ENCODE results near the gene RNFT2. TPM values are rescaled to one million over a fixed set of nuclear protein-coding genes. Genes with fewer than 3 reads are reported as not detected.

The RNFT2 gene
- total RNA-seq, 1 donor from 2014 or later = 8.7 TPM

- Mint-ChIP-seq H3K4me3 (no peak overlapping the region), H3K27me3 (no peaks in the 10 kb centered on the region), H3K9me3 (no peaks in the 10 kb centered on the region), H3K4me1 (peaks cover 19% of the 10 kb centered on the region), H3K27ac (no peak overlapping the region), H3K36me3 (ENCODE audit: low read depth) (peaks cover 83% of the 10 kb centered on the region)
- TF ChIP-seq CTCF (IDR thresholded peaks at IDR 0.05) = no peak
- ATAC-seq (ENCODE audit: low read depth) (no peak), DNase-seq (no peak)
- ChIA-PET CTCF (no interaction called here), POLR2A (no interaction called here)
- intact Hi-C loops (cut with micrococcal nuclease) = no loop called here
Measured at GRCh38 chr12:116719731-116720528, 18.2 kb upstream of the RNFT2 start.

- TF ChIP-seq CTCF (IDR thresholded peaks at IDR 0.05) = no peak
- Mint-ChIP-seq H3K4me1 (peaks cover 19% of the 10 kb centered on the region), H3K27me3 (no peaks in the 10 kb centered on the region), H3K36me3 (ENCODE audit: low read depth) (peaks cover 62% of the 10 kb centered on the region), H3K9me3 (no peaks in the 10 kb centered on the region), H3K4me3 (no peak overlapping the region), H3K27ac (no peak overlapping the region)
- DNase-seq (no peak), ATAC-seq (ENCODE audit: low read depth) (no peak)
- ChIA-PET POLR2A (no interaction called here), CTCF (interaction anchor here (0.6 kb wide), 1 partner anchor 14 kb away, joined by 3 read pairs; no protein-coding TSS in a partner anchor)
- intact Hi-C loops (cut with micrococcal nuclease) = no loop called here
Measured at GRCh38 chr12:116722245-116722644, 15.9 kb upstream of the RNFT2 start.

- Mint-ChIP-seq H3K9me3 (no peaks in the 10 kb centered on the region), H3K4me3 (no peak overlapping the region), H3K27ac (no peak overlapping the region), H3K4me1 (peaks cover 17% of the 10 kb centered on the region), H3K27me3 (no peaks in the 10 kb centered on the region), H3K36me3 (ENCODE audit: low read depth) (peaks cover 37% of the 10 kb centered on the region)
- DNase-seq (no peak), ATAC-seq (ENCODE audit: low read depth) (no peak)
- TF ChIP-seq CTCF (IDR thresholded peaks at IDR 0.05) = no peak
- intact Hi-C loops (cut with micrococcal nuclease) = no loop called here
- CTCF ChIA-PET = interaction anchor here (0.6 to 1.7 kb wide), 2 partner anchors 18 to 26 kb away, joined by 3 to 4 read pairs; no protein-coding TSS in a partner anchor
- POLR2A ChIA-PET = interaction anchor here (0.7 kb wide), 1 partner anchor 128 kb away, joined by 3 read pairs; no protein-coding TSS in a partner anchor
Measured at GRCh38 chr12:116726694-116727093, 11.4 kb upstream of the RNFT2 start.

- H3K27me3 Mint-ChIP-seq = no peaks in the 10 kb centered on the region
- TF ChIP-seq CTCF (IDR thresholded peaks at IDR 0.05) = no peak
- intact Hi-C loops (cut with micrococcal nuclease) = no loop called here
- H3K9me3 Mint-ChIP-seq = no peaks in the 10 kb centered on the region
- H3K36me3 Mint-ChIP-seq (ENCODE audit: low read depth) = peaks cover 35% of the 10 kb centered on the region
- no peak for ATAC-seq (ENCODE audit: low read depth)
- H3K4me3 Mint-ChIP-seq = no peak overlapping the region
- H3K4me1 Mint-ChIP-seq = peaks cover 20% of the 10 kb centered on the region
- CTCF ChIA-PET = interaction anchor here (1.4 to 1.7 kb wide), 2 partner anchors 18 to 149 kb away, joined by 3 to 4 read pairs; no protein-coding TSS in a partner anchor
- POLR2A ChIA-PET = interaction anchor here (0.7 kb wide), 1 partner anchor 128 kb away, joined by 3 read pairs; no protein-coding TSS in a partner anchor
- DNase-seq = no peak
- H3K27ac Mint-ChIP-seq = no peak overlapping the region
Measured at GRCh38 chr12:116727261-116727660, 10.9 kb upstream of the RNFT2 start.

GRCh38 chr12:116727891-116728290, 10.2 kb upstream of the RNFT2 start:
- H3K4me3 Mint-ChIP-seq = no peak overlapping the region
- intact Hi-C loops (cut with micrococcal nuclease) = no loop called here
- TF ChIP-seq CTCF (IDR thresholded peaks at IDR 0.05) = no peak
- ChIA-PET POLR2A (no interaction called here), CTCF (interaction anchor here (1.4 to 1.7 kb wide), 2 partner anchors 19 to 148 kb away, joined by 3 to 4 read pairs; no protein-coding TSS in a partner anchor)
- H3K9me3 Mint-ChIP-seq = no peaks in the 10 kb centered on the region
- no peaks in the 10 kb centered on the region for H3K27me3 Mint-ChIP-seq
- peaks cover 20% of the 10 kb centered on the region for H3K4me1 Mint-ChIP-seq
- DNase-seq = no peak
- ATAC-seq (ENCODE audit: low read depth) = no peak
- H3K36me3 Mint-ChIP-seq (ENCODE audit: low read depth) = peaks cover 33% of the 10 kb centered on the region
- no peak overlapping the region for H3K27ac Mint-ChIP-seq
